ENCODE measurements around the gene ZDHHC8. TPM values are rescaled to one million over a fixed set of nuclear protein-coding genes. Genes with fewer than 3 reads are reported as not detected.

ZDHHC8 gene
- total and polyA plus RNA-seq, 10 of the 15 experiments (the other 5 are each of a cell fraction or from before 2014, with no cell fraction given): 0.03 to 46.3 (median 5.3) TPM

DNA sequence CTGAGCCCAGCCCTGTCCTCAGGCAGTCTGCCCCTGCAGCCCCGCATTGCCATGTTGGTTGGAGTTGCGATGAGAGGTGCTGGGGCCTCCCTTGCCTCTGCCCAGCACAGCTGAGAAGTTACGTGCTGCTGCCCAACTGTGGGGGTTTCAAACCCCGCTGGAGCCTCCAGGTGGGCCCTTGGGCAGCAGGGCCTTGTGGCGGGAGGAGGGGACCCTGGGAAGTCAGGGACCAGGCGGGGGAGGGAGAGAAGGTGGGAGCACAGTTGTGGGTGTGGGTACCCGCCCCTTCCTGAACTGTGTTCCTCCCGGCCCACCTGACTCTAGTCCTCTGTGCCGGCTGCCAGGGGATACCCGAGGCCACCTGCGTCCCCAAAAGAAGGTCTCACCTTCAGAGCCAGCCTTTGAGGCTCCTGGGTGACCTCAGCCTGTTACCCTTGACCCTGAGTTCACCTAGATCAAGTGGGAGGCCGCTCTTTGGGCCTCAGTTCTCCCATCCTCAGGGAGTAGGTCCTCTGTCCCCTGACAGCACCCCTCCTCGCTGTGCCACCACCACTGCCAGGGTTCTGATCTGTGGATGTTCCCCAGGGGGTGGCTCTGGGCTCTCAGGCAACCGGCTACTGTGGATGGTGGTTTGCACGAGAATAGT, 26.9 kb downstream of the ZDHHC8 start:
- no peak for DNase-seq (ENCODE audit: low read depth, low spot score)
- 6% methylated on average over 13 of the region's 15 CpGs for WGBS (ENCODE audit: insufficient coverage, insufficient replicate concordance, low lambda C conversion rate, missing lambda C conversion rate)
- no peak overlapping the region for H3K4me2 ChIP-seq (ENCODE audit: control insufficient read depth, insufficient read depth)
- no peaks in the 10 kb centered on the region for H3K9me3 ChIP-seq (replicated peaks; ENCODE audit: control insufficient read depth, insufficient read depth, low read length)
- ATAC-seq: no peak
- H3K27me3 ChIP-seq (replicated peaks in 1 of 2; ENCODE audit: control insufficient read depth in 2 of 2, insufficient read depth in 2 of 2, low read length in 1 of 2): peaks cover 1 to 2% of the 10 kb centered on the region in 2 experiments; a peak in 3 of 4 replicates
- no peak overlapping the region for H3K4me3 ChIP-seq
- no peaks in the 10 kb centered on the region for H3K4me1 ChIP-seq (ENCODE audit: control insufficient read depth, insufficient read depth, low read length)
- no peak overlapping the region for H3K9ac ChIP-seq (ENCODE audit: control insufficient read depth, insufficient read depth, low read length)
- BruUV-seq (replicated peaks): no TSS peak
- FAIRE-seq: no peak
- H2AFZ ChIP-seq (ENCODE audit: control insufficient read depth, low read depth, low read length): no peak overlapping the region
- intact Hi-C loops (cut with micrococcal nuclease; ENCODE audit: unreplicated experiment): loop anchor here (5.0 kb wide), 4 partner anchors 79 to 339 kb away; partner anchors contain the start of genes KLHL22 and RTN4R
- ChIA-PET CTCF (interaction anchor here (2.5 kb wide), 1 partner anchor 80 kb away, joined by 29 read pairs; no protein-coding TSS in a partner anchor), POLR2A (no interaction called here), RAD21 (ENCODE audit: unreplicated experiment) (interaction anchor here (1.3 kb wide), 1 partner anchor 80 kb away, joined by 3 read pairs; no protein-coding TSS in a partner anchor), SMC1A (ENCODE audit: uncharacterized antibody, unreplicated experiment) (interaction anchor here (1.4 kb wide), 1 partner anchor 79 kb away, joined by 4 read pairs; no protein-coding TSS in a partner anchor)
- in situ Hi-C loops (cut with MboI): loop anchor here (10.0 kb wide), 2 partner anchors 106 to 136 kb away; partner anchors contain the start of gene RTN4R
- H3K79me2 ChIP-seq (ENCODE audit: control insufficient read depth, insufficient read depth, low read length): no peaks in the 10 kb centered on the region
- H4K20me1 ChIP-seq (ENCODE audit: control insufficient read depth, insufficient read depth): no peaks in the 10 kb centered on the region
- TF ChIP-seq SREBF2 (IDR thresholded peaks at IDR 0.05; ENCODE audit: low read length) (no peak), E4F1 (IDR thresholded peaks at IDR 0.05; ENCODE audit: borderline replicate concordance, partially characterized antibody) (no peak), HCFC1 (IDR thresholded peaks at IDR 0.05; ENCODE audit: low read length) (no peak), EED (IDR thresholded peaks at IDR 0.05; ENCODE audit: low read depth) (no peak), POLR2AphosphoS2 (IDR thresholded peaks at IDR 0.05; ENCODE audit: low read depth, low read length) (no peak), PKNOX1 (IDR thresholded peaks at IDR 0.05) (no peak), ZNF274 (IDR thresholded peaks at IDR 0.05; ENCODE audit: insufficient read depth, insufficient read length) (no peak), BMI1 (IDR thresholded peaks at IDR 0.05; ENCODE audit: borderline replicate concordance) (no peak), PML (IDR thresholded peaks at IDR 0.05; ENCODE audit: low read length) (no peak)
- TF ChIP-seq, protein P1, sequence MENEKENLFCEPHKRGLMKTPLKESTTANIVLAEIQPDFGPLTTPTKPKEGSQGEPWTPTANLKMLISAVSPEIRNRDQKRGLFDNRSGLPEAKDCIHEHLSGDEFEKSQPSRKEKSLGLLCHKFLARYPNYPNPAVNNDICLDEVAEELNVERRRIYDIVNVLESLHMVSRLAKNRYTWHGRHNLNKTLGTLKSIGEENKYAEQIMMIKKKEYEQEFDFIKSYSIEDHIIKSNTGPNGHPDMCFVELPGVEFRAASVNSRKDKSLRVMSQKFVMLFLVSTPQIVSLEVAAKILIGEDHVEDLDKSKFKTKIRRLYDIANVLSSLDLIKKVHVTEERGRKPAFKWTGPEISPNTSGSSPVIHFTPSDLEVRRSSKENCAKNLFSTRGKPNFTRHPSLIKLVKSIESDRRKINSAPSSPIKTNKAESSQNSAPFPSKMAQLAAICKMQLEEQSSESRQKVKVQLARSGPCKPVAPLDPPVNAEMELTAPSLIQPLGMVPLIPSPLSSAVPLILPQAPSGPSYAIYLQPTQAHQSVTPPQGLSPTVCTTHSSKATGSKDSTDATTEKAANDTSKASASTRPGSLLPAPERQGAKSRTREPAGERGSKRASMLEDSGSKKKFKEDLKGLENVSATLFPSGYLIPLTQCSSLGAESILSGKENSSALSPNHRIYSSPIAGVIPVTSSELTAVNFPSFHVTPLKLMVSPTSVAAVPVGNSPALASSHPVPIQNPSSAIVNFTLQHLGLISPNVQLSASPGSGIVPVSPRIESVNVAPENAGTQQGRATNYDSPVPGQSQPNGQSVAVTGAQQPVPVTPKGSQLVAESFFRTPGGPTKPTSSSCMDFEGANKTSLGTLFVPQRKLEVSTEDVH (IDR thresholded peaks at IDR 0.05; ENCODE audit: low read depth, partially characterized antibody): no peak
- no peak overlapping the region for H3K27ac ChIP-seq (ENCODE audit: control insufficient read depth, insufficient read depth)
- H3K36me3 ChIP-seq (ENCODE audit: control insufficient read depth in 2 of 2, insufficient read depth in 2 of 2, low read length in 1 of 2): no peaks in the 10 kb centered on the region

Data from GM12878 (cell line).